GM12878 (cell line): ENCODE data around the gene ITSN1. TPM values are rescaled to one million over a fixed set of nuclear protein-coding genes. Genes with fewer than 3 reads are reported as not detected.

Experiments
- ATAC-seq: fragments of 200-7000 bp; cut with Tn5 transposase; 3 replicates; pipeline ENCODE4 v1.9.1; 2020; ENCODE audit warnings: mild to moderate bottlenecking, moderate library complexity
- BruUV-seq: library from RNA; stranded (reverse); fragments of 400-500 nt; replicated peaks from 2 replicates; lab custom pipeline; 2021; lab: Mats Ljungman, UMichigan
- CTCF ChIA-PET: fragments of 300-600 bp; sonication (Branson Sonifier 250); formaldehyde crosslinking; extraction: SDS; loops from one replicate; lab custom pipeline; 2021; ENCODE audit warnings: inconsistent platforms; lab: Yijun Ruan, JAX
- POLR2A ChIA-PET: fragments of 350-600 bp; formaldehyde crosslinking; extraction: SDS; loops from one replicate; lab custom pipeline; 2021; ENCODE audit warnings: inconsistent platforms; lab: Charles Lee
- RAD21 ChIA-PET: fragments of 300-600 bp; sonication (Branson Sonifier 250); formaldehyde crosslinking; loops from one replicate; lab custom pipeline; 2023; ENCODE audit warnings: antibody characterized with exemption; ENCODE audit not compliant: unreplicated experiment; lab: Charles Lee
- SMC1A ChIA-PET: fragments of 300-600 bp; sonication (Branson Sonifier 250); formaldehyde crosslinking; loops from one replicate; lab custom pipeline; 2023; ENCODE audit not compliant: unreplicated experiment, uncharacterized antibody; lab: Charles Lee
- DNase-seq: peaks from one replicate; pipeline ENCODE4 v3.0.0-alpha.2; 2011; ENCODE audit warnings: low read depth, low spot score
- FAIRE-seq: peaks from 3 replicates; lab custom pipeline; 2011; peaks lifted over from hg19 to GRCh38; lab: Jason Lieb, UNC
- H2AFZ ChIP-seq: 2 replicates; pipeline ENCODE4 v1.6.0; 2011; ENCODE audit warnings: low read depth, low read length, control low read depth; ENCODE audit not compliant: control insufficient read depth
- H3K27ac ChIP-seq: 2 replicates; pipeline ENCODE4 v1.5.1; 2011; ENCODE audit warnings: control low read depth; ENCODE audit not compliant: control insufficient read depth, insufficient read depth
- H3K27me3 ChIP-seq, 2 experiments: replicated peaks in 1 of 2; 2 replicates each; pipeline versions ENCODE4 v1.6.0 to v1.6.1; 2011; ENCODE audit warnings: low read length in 1 of 2; ENCODE audit not compliant: control insufficient read depth in 2 of 2, insufficient read depth in 2 of 2
- H3K36me3 ChIP-seq, 2 experiments: 2 replicates each; pipeline ENCODE4 v1.5.1; 2011; ENCODE audit warnings: low read length in 1 of 2; ENCODE audit not compliant: control insufficient read depth in 2 of 2, insufficient read depth in 2 of 2
- H3K4me1 ChIP-seq: 2 replicates; pipeline ENCODE4 v1.6.1; 2011; ENCODE audit warnings: mild to moderate bottlenecking, low read length, moderate library complexity, mixed read lengths; ENCODE audit not compliant: control insufficient read depth, insufficient read depth
- H3K4me2 ChIP-seq: 2 replicates; pipeline ENCODE4 v1.6.0; 2011; ENCODE audit warnings: control low read depth; ENCODE audit not compliant: control insufficient read depth, insufficient read depth
- H3K4me3 ChIP-seq: fragments of 200-600 bp; sonication (generic); 2 replicates; pipeline ENCODE4 v1.5.1; 2016
- H3K79me2 ChIP-seq: 2 replicates; pipeline ENCODE4 v1.6.0; 2011; ENCODE audit warnings: low read length; ENCODE audit not compliant: control insufficient read depth, insufficient read depth
- H3K9ac ChIP-seq: 2 replicates; pipeline ENCODE4 v1.8.0; 2011; ENCODE audit warnings: low read length, control low read depth, mixed read lengths; ENCODE audit not compliant: control insufficient read depth, insufficient read depth
- H3K9me3 ChIP-seq: replicated peaks from 3 replicates; pipeline ENCODE4 v1.5.1; 2011; ENCODE audit warnings: mild to moderate bottlenecking, low read length; ENCODE audit not compliant: control insufficient read depth, insufficient read depth
- H4K20me1 ChIP-seq: 2 replicates; pipeline ENCODE4 v1.6.0; 2011; ENCODE audit not compliant: control insufficient read depth, insufficient read depth
- CHD4 ChIP-seq: fragments of 200-600 bp; sonication (generic); IDR thresholded peaks from 2 replicates; pipeline ENCODE4 v1.6.1; 2016; ENCODE audit warnings: mild to moderate bottlenecking
- CTCF ChIP-seq, 3 experiments: IDR thresholded peaks in 2 of 3; conservative IDR thresholded peaks in 1 of 3; 2 replicates each; pipeline ENCODE4 v1.5.1; 2011; ENCODE audit warnings: low read depth in 3 of 3, low read length in 3 of 3, mild to moderate bottlenecking in 3 of 3, control low read depth in 2 of 3, moderate library complexity in 2 of 3, inconsistent platforms in 1 of 3, mixed read lengths in 1 of 3; ENCODE audit not compliant: control insufficient read depth in 2 of 3, insufficient read depth in 1 of 3; ENCODE audit errors: extremely low read depth in 1 of 3
- MEF2B ChIP-seq: fragments of 450-650 bp; IDR thresholded peaks from 2 replicates; pipeline ENCODE4 v1.6.1; 2018; ENCODE audit warnings: mild to moderate bottlenecking, moderate library complexity; ENCODE audit not compliant: partially characterized antibody, poor library complexity, severe bottlenecking
- MXI1 ChIP-seq: fragments of 150-350 bp; IDR thresholded peaks from 2 replicates; pipeline ENCODE4 v1.6.1; 2011; ENCODE audit warnings: low read depth, mild to moderate bottlenecking, inconsistent platforms, low read length, improper control_type of control experiment
- PBX3 ChIP-seq: IDR thresholded peaks from 2 replicates; pipeline ENCODE4 v1.6.1; 2011; ENCODE audit warnings: mild to moderate bottlenecking, low read depth, low read length, moderate library complexity; ENCODE audit not compliant: insufficient replicate concordance
- RELA ChIP-seq: fragments of 450-650 bp; IDR thresholded peaks from 2 replicates; pipeline ENCODE4 v1.8.0; 2014; ENCODE audit warnings: borderline replicate concordance; ENCODE audit not compliant: partially characterized antibody
- TAF1 ChIP-seq: IDR thresholded peaks from 2 replicates; pipeline ENCODE4 v1.6.1; 2011; ENCODE audit warnings: mild to moderate bottlenecking, low read depth, low read length, borderline replicate concordance
- YBX1 ChIP-seq: fragments of 450-650 bp; IDR thresholded peaks from 2 replicates; pipeline ENCODE4 v1.6.1; 2016; ENCODE audit warnings: antibody characterized with exemption
- ZNF217 ChIP-seq: fragments of 450-650 bp; IDR thresholded peaks from 2 replicates; pipeline ENCODE4 v1.6.1; 2017; ENCODE audit warnings: antibody characterized with exemption, mild to moderate bottlenecking
- WGBS: methylation state at CpG from one replicate; pipeline ENCODE4 v1.1.6; 2016; ENCODE audit warnings: low lambda C conversion rate; ENCODE audit not compliant: insufficient replicate concordance, insufficient coverage; ENCODE audit errors: missing lambda C conversion rate; 5-methylcytosine and 5-hydroxymethylcytosine counted together
- in situ Hi-C: fragments of 300-500 bp; cut with MboI; formaldehyde crosslinking; loops from 9 replicates; pipeline ENCODE4 v1.14.3; 2018; ENCODE audit warnings: mixed read lengths
- intact Hi-C: fragments of 100-400 bp; cut with micrococcal nuclease; formaldehyde crosslinking; loops from one replicate; pipeline ENCODE4 v1.14.2; 2022; ENCODE audit not compliant: unreplicated experiment
- polyA plus RNA-seq, 11 experiments: library from polyadenylated mRNA; depleted of rRNA in 4 of 11; unstranded in 6 of 11; stranded (reverse) in 5 of 11; fragments of >200 nt; fragmentation: Nextera tagmentation in 4 of 11; fragmentation: Illumina TruSeq in 1 of 11; extraction: Ambion mirVana in 4 of 11; extraction: Trizol in 1 of 11; gene quantifications; 1 replicate in 1 of 11; 2 replicates in 10 of 11; pipeline versions ENCODE4 v1.2.1 to v1.2.3, GENCODE V29; 2011 to 2016; ENCODE audit warnings: inconsistent platforms in 2 of 11, missing spikeins in 2 of 11, low read depth in 1 of 11
- total RNA-seq, 4 experiments: library from RNA; depleted of rRNA in 3 of 4; stranded (reverse); fragments of >200 nt in 3 of 4; fragmentation: Illumina TruSeq in 1 of 4; extraction: Trizol in 1 of 4; gene quantifications; 2 replicates each; pipeline versions ENCODE4 v1.2.1 to v1.2.3, GENCODE V29; 2013 to 2021

The ITSN1 gene
- total and polyA plus RNA-seq, 10 of the 15 experiments (the other 5 are each of a cell fraction or from before 2014, with no cell fraction given): 0.89 to 10.6 (median 4.8) TPM

GRCh38 chr21:33810766-33811165 lies 168.5 kb downstream of the ITSN1 start:
- FAIRE-seq (no peak), ATAC-seq (no peak), DNase-seq (no peak)
- Histone ChIP-seq H3K27me3 (no peaks in the 10 kb centered on the region), H3K4me3 (no peak overlapping the region), H2AFZ (no peak overlapping the region), H4K20me1 (no peaks in the 10 kb centered on the region), H3K9me3 (no peaks in the 10 kb centered on the region), H3K27ac (no peak overlapping the region), H3K36me3 (no peaks in the 10 kb centered on the region), H3K9ac (no peak overlapping the region), H3K4me2 (no peak overlapping the region), H3K4me1 (no peaks in the 10 kb centered on the region), H3K79me2 (no peaks in the 10 kb centered on the region)
- BruUV-seq: no TSS peak
- intact Hi-C loops (no loop called here), in situ Hi-C loops (no loop called here)
- WGBS: 43% methylated on average over 4 of the region's 4 CpGs
- CTCF ChIA-PET: no interaction called here
- POLR2A ChIA-PET: no interaction called here
- RAD21 ChIA-PET: no interaction called here
- TF ChIP-seq TAF1 (no peak), PBX3 (no peak), CTCF (IDR thresholded peaks at IDR 0.05 in 2 of 3, conservative IDR thresholded peaks at IDR 0.05 in 1 of 3; ENCODE audit: control insufficient read depth in 2 of 3, extremely low read depth in 1 of 3, insufficient read depth in 1 of 3, low read depth in 3 of 3, low read length in 3 of 3) (no peak), RELA (no peak), MXI1 (no peak), CHD4 (no peak), ZNF217 (no peak), YBX1 (no peak), MEF2B (no peak)
- SMC1A ChIA-PET: interaction anchor here (1.5 kb wide), 1 partner anchor 14 kb away, joined by 3 read pairs; no protein-coding TSS in a partner anchor
